A673 (cell line): ENCODE data around the gene SPESP1.

ENCODE experiments used
- EZH2 ChIP-seq: fragments of 200-600 bp; sonication (generic); IDR thresholded peaks from 2 replicates; pipeline ENCODE4 v1.6.1; 2017; ENCODE audit warnings: borderline replicate concordance, low read depth, mild to moderate bottlenecking, mixed read lengths, antibody characterized with exemption, low read length; ENCODE audit not compliant: poor library complexity, severe bottlenecking
- TF ChIP-seq, protein P1 (sequence below): fragments of 300-800, 200-600 bp; sonication (generic); conservative IDR thresholded peaks from 2 replicates; pipeline ENCODE4 v1.5.1; 2017; ENCODE audit warnings: low read depth, mild to moderate bottlenecking, antibody characterized with exemption, low read length, moderate library complexity, mixed read lengths

DNA sequence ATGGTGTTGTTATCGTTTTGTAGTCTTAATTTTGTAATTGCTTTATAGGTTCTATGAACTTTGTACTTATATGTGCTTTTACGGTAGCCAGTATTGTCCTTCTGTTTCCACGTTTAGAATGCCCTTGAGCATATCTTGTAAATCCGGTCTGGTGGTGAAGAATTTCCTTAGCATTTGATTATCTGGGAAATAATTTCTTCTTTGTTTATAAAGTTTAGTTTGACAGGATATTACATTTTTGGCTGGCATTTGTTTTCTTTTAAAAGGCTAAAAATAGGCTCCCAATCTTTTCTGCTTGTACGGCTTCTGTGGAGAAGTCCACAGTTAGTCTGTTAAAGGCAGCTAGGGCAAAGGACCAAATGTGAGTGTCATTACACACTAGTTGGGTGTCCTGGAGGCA lies 36.7 kb downstream of the SPESP1 start:
- TF ChIP-seq, protein P1, sequence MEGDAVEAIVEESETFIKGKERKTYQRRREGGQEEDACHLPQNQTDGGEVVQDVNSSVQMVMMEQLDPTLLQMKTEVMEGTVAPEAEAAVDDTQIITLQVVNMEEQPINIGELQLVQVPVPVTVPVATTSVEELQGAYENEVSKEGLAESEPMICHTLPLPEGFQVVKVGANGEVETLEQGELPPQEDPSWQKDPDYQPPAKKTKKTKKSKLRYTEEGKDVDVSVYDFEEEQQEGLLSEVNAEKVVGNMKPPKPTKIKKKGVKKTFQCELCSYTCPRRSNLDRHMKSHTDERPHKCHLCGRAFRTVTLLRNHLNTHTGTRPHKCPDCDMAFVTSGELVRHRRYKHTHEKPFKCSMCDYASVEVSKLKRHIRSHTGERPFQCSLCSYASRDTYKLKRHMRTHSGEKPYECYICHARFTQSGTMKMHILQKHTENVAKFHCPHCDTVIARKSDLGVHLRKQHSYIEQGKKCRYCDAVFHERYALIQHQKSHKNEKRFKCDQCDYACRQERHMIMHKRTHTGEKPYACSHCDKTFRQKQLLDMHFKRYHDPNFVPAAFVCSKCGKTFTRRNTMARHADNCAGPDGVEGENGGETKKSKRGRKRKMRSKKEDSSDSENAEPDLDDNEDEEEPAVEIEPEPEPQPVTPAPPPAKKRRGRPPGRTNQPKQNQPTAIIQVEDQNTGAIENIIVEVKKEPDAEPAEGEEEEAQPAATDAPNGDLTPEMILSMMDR, result no peak
- TF ChIP-seq EZH2, result no peak
